K562 (cell line): Measurements from ENCODE around the gene ADPRH. TPM values are rescaled to one million over a fixed set of nuclear protein-coding genes. Genes with fewer than 3 reads are reported as not detected.

Source experiments
- CXXC5 ChIP-seq: fragments of 250-450 bp; sonication (Bioruptor Pico); IDR thresholded peaks from 2 replicates; pipeline ENCODE4 v1.8.0; 2022; ENCODE audit warnings: inconsistent platforms, mild to moderate bottlenecking, moderate library complexity
- EGR1 ChIP-seq: fragments of 450-650 bp; conservative IDR thresholded peaks from 2 replicates; pipeline ENCODE4 v1.6.1; 2017; ENCODE audit warnings: mild to moderate bottlenecking
- L3MBTL2 ChIP-seq: fragments of 450-650 bp; IDR thresholded peaks from 2 replicates; pipeline ENCODE4 v1.6.1; 2016; ENCODE audit warnings: mild to moderate bottlenecking, moderate library complexity
- MTA2 ChIP-seq: fragments of 450-650 bp; IDR thresholded peaks from 2 replicates; pipeline ENCODE4 v1.6.1; 2016; ENCODE audit warnings: low read depth
- MYBL2 ChIP-seq, 2 experiments: fragments of 450-650 bp in 1 of 2; sonication (generic) in 1 of 2; formaldehyde crosslinking in 1 of 2; IDR thresholded peaks; 2 replicates each; pipeline versions ENCODE4 v1.6.1 to v1.8.1; 2017 to 2022; ENCODE audit warnings: borderline replicate concordance in 1 of 2, inconsistent platforms in 1 of 2, low read depth in 1 of 2, mild to moderate bottlenecking in 1 of 2, missing genetic modification reagents in 1 of 2, moderate library complexity in 1 of 2
- NFIC ChIP-seq: fragments of 450-650 bp; IDR thresholded peaks from 2 replicates; pipeline ENCODE4 v1.6.1; 2017; ENCODE audit warnings: mild to moderate bottlenecking, inconsistent platforms
- PHB ChIP-seq: fragments of 250-450 bp; sonication (Bioruptor Pico); IDR thresholded peaks from 2 replicates; pipeline ENCODE4 v1.5.0; 2021
- POLR2B ChIP-seq: fragments of 450-650 bp; IDR thresholded peaks from 2 replicates; pipeline ENCODE4 v1.6.1; 2018; ENCODE audit warnings: low read depth; ENCODE audit not compliant: partially characterized antibody
- SLC30A9 ChIP-seq: fragments of 250-450 bp; sonication (Bioruptor Pico); IDR thresholded peaks from 2 replicates; pipeline ENCODE4 v1.8.0; 2022; ENCODE audit warnings: mild to moderate bottlenecking, moderate library complexity
- TCF7 ChIP-seq: sonication (generic); IDR thresholded peaks from 2 replicates; pipeline ENCODE4 v1.6.1; 2016; ENCODE audit warnings: antibody characterized with exemption, borderline replicate concordance
- TEAD1 ChIP-seq, 2 experiments: fragments of 450-650 bp in 1 of 2; sonication (generic) in 1 of 2; formaldehyde crosslinking; IDR thresholded peaks; 2 replicates each; pipeline versions ENCODE4 v1.4.0 to v1.8.0; 2020 to 2022; ENCODE audit warnings: mild to moderate bottlenecking in 2 of 2, missing genetic modification reagents in 1 of 2
- ZFP36 ChIP-seq: fragments of 150-350 bp; IDR thresholded peaks from 2 replicates; pipeline ENCODE4 v1.6.1; 2018; ENCODE audit warnings: low read length, low read depth; ENCODE audit not compliant: partially characterized antibody
- ZNF175 ChIP-seq: fragments of 200-800 bp; sonication (Bioruptor generic); IDR thresholded peaks from 2 replicates; pipeline ENCODE4 v1.6.1; 2016; ENCODE audit warnings: low read depth, mild to moderate bottlenecking, missing genetic modification characterization, missing compliant biosample characterization
- ZNF347 ChIP-seq: fragments of 450-650 bp; formaldehyde crosslinking; IDR thresholded peaks from 2 replicates; pipeline ENCODE4 v1.4.0; 2020; ENCODE audit warnings: low read depth, mild to moderate bottlenecking, moderate library complexity
- ZNF79 ChIP-seq: fragments of 250-450 bp; sonication (Bioruptor Pico); IDR thresholded peaks from 2 replicates; pipeline ENCODE4 v1.4.0; 2020; ENCODE audit warnings: low read depth, mild to moderate bottlenecking, moderate library complexity
- polyA plus RNA-seq, 8 experiments: library from polyadenylated mRNA; depleted of rRNA in 4 of 8; stranded (reverse) in 5 of 8; unstranded in 3 of 8; fragments of >200 nt; fragmentation: Nextera tagmentation in 2 of 8; fragmentation: Illumina TruSeq in 1 of 8; extraction: Ambion mirVana in 2 of 8; extraction: Trizol in 1 of 8; gene quantifications; 2 replicates each; pipeline versions ENCODE4 v1.2.1 to v1.2.3, GENCODE V29; 2011 to 2014; ENCODE audit warnings: inconsistent platforms in 1 of 8, missing spikeins in 1 of 8
- total RNA-seq, 7 experiments: library from RNA; depleted of rRNA in 6 of 7; stranded (reverse); fragments of >200 nt in 6 of 7; fragmentation: Illumina TruSeq in 2 of 7; extraction: Trizol in 2 of 7; gene quantifications; 2 replicates each; pipeline versions ENCODE4 v1.2.1 to v1.2.3, GENCODE V29; 2011 to 2021; ENCODE audit warnings: low replicate concordance in 1 of 7
- TF ChIP-seq, protein P1 (sequence below): fragments of 450-650 bp; IDR thresholded peaks from 2 replicates; pipeline ENCODE4 v1.6.1; 2018; ENCODE audit warnings: mild to moderate bottlenecking, low read depth; ENCODE audit not compliant: partially characterized antibody
- TF ChIP-seq, protein P2 (sequence below), 2 experiments: fragments of 450-650 bp; conservative IDR thresholded peaks; 2 replicates each; pipeline ENCODE4 v1.6.1; 2017; ENCODE audit warnings: mild to moderate bottlenecking in 2 of 2, moderate library complexity in 2 of 2
- TF ChIP-seq, protein P3 (sequence below): fragments of 250-450 bp; sonication (Bioruptor Pico); IDR thresholded peaks from 2 replicates; pipeline ENCODE4 v1.8.0; 2022; ENCODE audit warnings: inconsistent platforms, mild to moderate bottlenecking, moderate library complexity, borderline replicate concordance
- TF ChIP-seq, protein P4 (sequence below): sonication (generic); formaldehyde crosslinking; IDR thresholded peaks from 2 replicates; pipeline ENCODE4 v1.8.0; 2022; ENCODE audit warnings: missing genetic modification reagents, mild to moderate bottlenecking, borderline replicate concordance
- TF ChIP-seq, protein P5 (sequence below), 2 experiments: fragments of 250-450 bp in 1 of 2; fragments of 450-650 bp in 1 of 2; sonication (Bioruptor Pico) in 1 of 2; IDR thresholded peaks; 2 replicates each; pipeline versions ENCODE4 v1.6.1 to v1.8.0; 2016 to 2021; ENCODE audit warnings: mild to moderate bottlenecking in 2 of 2, moderate library complexity in 2 of 2, missing compliant biosample characterization in 1 of 2, missing genetic modification characterization in 1 of 2

The ADPRH gene
- total and polyA plus RNA-seq, 9 of the 15 experiments (the other 6 are each of a cell fraction or from before 2014, with no cell fraction given), result 0.01 to 1.4 (median 0.65) TPM

DNA sequence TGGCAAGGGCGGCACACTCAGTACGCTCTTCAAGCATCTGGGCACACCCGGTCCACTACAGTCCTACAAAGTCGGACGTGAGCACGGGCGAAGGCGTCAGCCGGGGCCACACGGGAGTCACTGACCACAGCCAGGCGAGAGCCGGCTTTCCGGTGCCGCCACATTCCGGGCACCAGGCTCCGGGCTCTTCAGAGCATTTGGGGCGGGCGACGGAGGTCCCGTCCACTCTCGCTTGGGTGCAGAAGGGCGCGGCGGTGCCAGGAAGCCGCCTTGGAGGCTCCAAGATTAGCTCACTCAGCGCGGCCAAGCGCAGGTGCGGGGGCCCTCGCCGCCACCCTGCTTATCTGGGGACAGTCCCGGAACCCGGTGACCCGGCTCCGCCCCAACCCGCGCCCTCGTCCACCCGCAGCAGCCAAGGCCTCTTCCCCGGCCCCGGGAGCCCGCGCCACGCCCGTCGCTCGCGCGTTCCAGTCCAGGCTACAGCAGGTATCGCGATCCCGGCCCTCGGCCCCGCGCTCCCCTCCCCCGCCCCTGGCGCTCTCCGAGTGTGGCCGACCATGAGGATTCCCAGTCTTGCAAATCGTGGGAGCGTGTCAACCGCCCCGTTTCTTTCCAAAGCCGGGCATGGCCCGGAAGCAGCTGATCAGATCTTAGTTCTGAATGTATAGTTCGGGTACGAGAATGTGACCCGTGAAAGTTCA is at the start of gene ADPRH (continued):
- TF ChIP-seq, protein P1, sequence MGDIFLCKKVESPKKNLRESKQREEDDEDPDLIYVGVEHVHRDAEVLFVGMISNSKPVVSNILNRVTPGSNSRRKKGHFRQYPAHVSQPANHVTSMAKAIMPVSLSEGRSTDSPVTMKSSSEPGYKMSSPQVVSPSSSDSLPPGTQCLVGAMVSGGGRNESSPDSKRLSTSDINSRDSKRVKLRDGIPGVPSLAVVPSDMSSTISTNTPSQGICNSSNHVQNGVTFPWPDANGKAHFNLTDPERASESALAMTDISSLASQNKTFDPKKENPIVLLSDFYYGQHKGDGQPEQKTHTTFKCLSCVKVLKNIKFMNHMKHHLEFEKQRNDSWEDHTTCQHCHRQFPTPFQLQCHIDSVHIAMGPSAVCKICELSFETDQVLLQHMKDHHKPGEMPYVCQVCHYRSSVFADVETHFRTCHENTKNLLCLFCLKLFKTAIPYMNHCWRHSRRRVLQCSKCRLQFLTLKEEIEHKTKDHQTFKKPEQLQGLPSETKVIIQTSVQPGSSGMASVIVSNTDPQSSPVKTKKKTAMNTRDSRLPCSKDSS, result no peak
- TF ChIP-seq, protein P2, sequence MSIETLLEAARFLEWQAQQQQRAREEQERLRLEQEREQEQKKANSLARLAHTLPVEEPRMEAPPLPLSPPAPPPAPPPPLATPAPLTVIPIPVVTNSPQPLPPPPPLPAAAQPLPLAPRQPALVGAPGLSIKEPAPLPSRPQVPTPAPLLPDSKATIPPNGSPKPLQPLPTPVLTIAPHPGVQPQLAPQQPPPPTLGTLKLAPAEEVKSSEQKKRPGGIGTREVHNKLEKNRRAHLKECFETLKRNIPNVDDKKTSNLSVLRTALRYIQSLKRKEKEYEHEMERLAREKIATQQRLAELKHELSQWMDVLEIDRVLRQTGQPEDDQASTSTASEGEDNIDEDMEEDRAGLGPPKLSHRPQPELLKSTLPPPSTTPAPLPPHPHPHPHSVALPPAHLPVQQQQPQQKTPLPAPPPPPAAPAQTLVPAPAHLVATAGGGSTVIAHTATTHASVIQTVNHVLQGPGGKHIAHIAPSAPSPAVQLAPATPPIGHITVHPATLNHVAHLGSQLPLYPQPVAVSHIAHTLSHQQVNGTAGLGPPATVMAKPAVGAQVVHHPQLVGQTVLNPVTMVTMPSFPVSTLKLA (conservative IDR thresholded peaks at IDR 0.05), result peak in 1 of 2 experiments; percentile 25; a peak in 1 of 4 replicates
- TF ChIP-seq SLC30A9 (no peak), ZNF79 (CRISPR knock-in tag) (no peak), MTA2 (no peak), ZNF347 (no peak), MYBL2 (IDR thresholded peaks at IDR 0.05; ENCODE audit: low read depth) (no peak), MYBL2 (CRISPR knock-in tag; IDR thresholded peaks at IDR 0.05; ENCODE audit: borderline replicate concordance) (no peak), PHB (no peak), EGR1 (0 out of 2 replicates have a peak, but pooled peaks have one; percentile 8), CXXC5 (CRISPR knock-in tag) (peak; percentile 63), NFIC (0 out of 2 replicates have a peak, but pooled peaks have one; percentile 5), TEAD1 (CRISPR knock-in tag; IDR thresholded peaks at IDR 0.05) (no peak), ZNF175 (CRISPR knock-in tag) (0 out of 2 replicates have a peak, but pooled peaks have one; percentile 55), TCF7 (no peak), POLR2B (no peak), ZFP36 (no peak), L3MBTL2 (peak; percentile 48; the same call in 1 of the 2 replicates)
- TF ChIP-seq, protein P3, sequence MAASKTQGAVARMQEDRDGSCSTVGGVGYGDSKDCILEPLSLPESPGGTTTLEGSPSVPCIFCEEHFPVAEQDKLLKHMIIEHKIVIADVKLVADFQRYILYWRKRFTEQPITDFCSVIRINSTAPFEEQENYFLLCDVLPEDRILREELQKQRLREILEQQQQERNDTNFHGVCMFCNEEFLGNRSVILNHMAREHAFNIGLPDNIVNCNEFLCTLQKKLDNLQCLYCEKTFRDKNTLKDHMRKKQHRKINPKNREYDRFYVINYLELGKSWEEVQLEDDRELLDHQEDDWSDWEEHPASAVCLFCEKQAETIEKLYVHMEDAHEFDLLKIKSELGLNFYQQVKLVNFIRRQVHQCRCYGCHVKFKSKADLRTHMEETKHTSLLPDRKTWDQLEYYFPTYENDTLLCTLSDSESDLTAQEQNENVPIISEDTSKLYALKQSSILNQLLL (CRISPR knock-in tag), result no peak
- TF ChIP-seq, protein P4, sequence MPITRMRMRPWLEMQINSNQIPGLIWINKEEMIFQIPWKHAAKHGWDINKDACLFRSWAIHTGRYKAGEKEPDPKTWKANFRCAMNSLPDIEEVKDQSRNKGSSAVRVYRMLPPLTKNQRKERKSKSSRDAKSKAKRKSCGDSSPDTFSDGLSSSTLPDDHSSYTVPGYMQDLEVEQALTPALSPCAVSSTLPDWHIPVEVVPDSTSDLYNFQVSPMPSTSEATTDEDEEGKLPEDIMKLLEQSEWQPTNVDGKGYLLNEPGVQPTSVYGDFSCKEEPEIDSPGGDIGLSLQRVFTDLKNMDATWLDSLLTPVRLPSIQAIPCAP (CRISPR knock-in tag), result no peak
- TF ChIP-seq, protein P5, sequence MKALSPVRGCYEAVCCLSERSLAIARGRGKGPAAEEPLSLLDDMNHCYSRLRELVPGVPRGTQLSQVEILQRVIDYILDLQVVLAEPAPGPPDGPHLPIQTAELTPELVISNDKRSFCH (CRISPR knock-in tag; IDR thresholded peaks at IDR 0.05), result no peak
- TF ChIP-seq, protein P5 (tag; IDR thresholded peaks at IDR 0.05), result no peak
